8988T (cell line): ENCODE data around the gene SMC5.
"Not testable (repeated sequence)": the region's sequence is repeated elsewhere in the genome, so short reads cannot be mapped to it uniquely, and the experiment has no call there.

Experiments
- DNase-seq: peaks from one replicate; pipeline ENCODE4 v3.0.0; 2011

Gene SMC5

GRCh38 chr9:70258692-70259511 lies at the start of gene SMC5:
Gene SMC5 (plus strand): TSS chr9:70258978. CDS start chr9:70259079, 101 bp downstream.
- DNase-seq: peak; percentile 53

- DNase-seq: no peak
Observed at GRCh38 chr9:70217029-70217428, 41.7 kb upstream of the SMC5 start.

GRCh38 chr9:70218767-70219166 lies 40.0 kb upstream of the SMC5 start:
- DNase-seq: no peak

DNA sequence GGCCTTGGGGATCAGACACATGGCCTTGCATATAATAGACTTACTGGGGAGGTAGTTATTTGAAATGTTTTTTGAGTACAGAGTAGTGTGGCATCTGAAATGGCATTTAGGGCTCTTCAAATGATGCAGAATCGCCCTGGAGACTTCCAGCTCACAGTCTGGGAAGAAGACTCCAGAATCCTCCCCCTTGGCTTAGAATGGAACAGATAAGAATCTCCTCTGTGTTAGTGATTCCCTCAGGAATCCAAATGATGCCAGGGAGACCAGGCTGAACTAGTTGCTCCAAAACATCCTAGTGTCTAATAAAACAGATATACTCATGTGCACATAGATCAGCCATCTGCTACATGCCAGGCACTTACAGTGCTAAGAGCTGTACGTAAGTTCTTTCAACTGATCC lies 38.6 kb upstream of the SMC5 start:
- no peak for DNase-seq

GRCh38 chr9:70222354-70222753 lies 36.4 kb upstream of the SMC5 start:
- no peak for DNase-seq

- DNase-seq: no peak
Observed at GRCh38 chr9:70228118-70228517, 30.7 kb upstream of the SMC5 start.

DNA sequence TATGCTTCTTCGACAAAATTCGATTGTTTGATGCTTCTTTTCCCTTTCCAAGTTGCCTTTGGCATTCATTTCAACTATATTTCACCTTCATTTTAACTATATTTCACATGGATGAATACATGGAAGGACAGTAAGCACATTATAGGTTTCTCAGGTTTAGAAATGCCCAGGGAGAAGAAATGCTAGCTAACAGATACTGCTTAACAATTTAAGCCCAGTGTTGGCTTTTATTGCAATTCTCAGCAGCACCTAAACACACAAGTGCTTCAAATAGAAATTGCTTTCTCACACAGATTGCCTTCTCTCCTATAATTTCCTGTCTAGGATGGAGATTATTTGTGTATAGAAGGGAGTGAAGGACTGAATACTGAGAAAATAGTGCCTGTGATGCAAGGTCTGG lies 30.2 kb upstream of the SMC5 start:
- DNase-seq: no peak

- no peak for DNase-seq
Observed at GRCh38 chr9:70229026-70229425, 29.8 kb upstream of the SMC5 start.

GRCh38 chr9:70229579-70229978 lies 29.2 kb upstream of the SMC5 start:
- DNase-seq: no peak

DNA sequence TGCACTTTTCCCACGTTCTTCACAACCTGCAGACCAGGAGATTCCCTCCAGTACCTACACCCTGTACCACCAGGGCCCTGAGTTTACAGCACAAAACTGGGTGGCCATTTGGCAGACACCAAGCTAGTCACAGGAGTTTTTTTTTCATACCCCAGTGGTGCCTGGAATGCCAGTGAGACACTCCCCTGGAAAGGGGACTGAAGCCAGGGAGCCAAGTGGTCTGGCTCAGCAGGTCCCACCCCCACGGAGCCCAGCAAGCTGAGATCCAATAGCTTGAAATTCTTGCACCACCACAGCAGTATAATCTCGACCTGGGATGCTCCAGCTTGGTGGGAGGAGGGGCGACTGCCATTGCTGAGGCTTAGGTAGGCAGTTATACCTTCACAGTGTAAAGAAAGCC lies 26.3 kb upstream of the SMC5 start:
- no peak for DNase-seq

GRCh38 chr9:70234208-70234607 lies 24.6 kb upstream of the SMC5 start:
- not testable (repeated sequence) for DNase-seq

DNA sequence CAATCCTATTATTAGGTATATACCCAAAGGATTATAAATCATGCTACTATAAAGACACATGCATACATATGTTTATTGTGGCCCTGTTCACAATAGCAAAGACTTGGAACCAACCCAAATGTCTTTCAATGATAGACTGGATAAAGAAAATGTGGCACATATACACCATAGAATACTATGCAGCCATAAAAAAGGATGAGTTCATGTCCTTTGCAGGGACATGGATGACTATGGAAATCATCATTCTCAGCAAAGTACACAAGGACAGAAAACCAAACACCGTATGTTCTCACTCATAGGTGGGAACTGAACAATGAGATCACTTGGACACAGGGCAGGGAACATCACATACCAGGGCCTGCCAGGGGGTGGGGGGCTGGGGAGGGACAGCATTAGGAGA lies 12.8 kb upstream of the SMC5 start:
- not testable (repeated sequence) for DNase-seq

GRCh38 chr9:70250221-70250620 lies 8.6 kb upstream of the SMC5 start:
- no peak for DNase-seq

DNA sequence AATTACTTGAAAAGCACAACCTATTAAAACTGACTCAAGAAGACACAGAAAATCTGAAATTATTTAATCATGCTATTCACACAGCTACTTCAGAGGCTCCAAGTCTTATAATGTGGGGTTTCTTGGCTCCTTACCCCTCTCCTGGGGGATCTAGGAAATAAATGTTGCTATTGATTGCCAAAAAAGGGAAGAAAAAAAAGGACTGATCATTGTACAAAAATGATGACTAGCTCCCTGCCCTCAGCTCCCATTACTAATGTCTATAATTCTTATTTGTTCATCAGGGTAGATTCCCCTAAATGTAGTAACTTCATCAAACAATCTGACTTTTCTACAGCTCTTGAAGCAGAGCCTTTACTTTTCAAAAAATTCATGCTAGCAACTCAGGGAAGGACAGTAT lies 3.3 kb upstream of the SMC5 start:
- DNase-seq: no peak

DNA sequence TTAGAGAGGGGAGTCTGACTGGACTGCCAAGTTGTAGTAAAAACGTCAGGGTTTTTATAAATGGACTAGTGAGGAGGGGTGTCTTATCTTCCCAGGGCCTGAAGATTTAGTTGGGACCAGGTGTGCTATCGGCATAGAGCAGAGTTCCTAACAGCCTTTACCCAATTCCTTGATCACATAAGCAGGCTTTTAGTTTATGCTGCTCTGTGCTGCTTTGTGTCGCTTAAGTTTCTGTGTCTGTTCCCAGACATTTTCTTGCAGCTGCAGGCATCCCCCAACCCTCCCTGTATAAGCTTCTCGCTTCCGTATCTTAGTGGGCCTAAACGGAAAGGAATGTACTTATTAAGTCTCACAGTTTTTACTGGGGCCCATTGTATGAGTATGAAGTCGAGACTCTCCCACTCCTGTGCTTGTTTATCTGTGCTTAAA lies 2.6 kb upstream of the SMC5 start:
- DNase-seq: no peak

DNA sequence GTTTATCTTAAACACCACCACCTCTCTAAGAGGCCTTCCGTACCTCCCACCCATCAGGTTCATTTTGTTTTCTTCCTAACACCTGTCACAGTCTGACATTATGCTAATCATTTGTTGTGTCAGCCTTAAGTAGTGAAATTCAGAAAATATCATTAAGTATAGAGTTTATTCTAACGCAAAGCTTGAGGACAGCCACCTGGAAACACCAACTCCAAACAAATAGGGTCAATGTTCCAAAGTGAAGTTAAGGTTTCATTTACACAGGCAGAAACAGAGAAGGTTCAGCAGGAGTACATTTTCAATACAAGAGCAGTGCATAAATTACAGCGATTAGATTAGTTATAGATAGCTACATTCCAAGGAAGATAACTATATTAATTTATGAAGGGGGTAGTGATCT lies 1.3 kb upstream of the SMC5 start:
- DNase-seq: no peak

DNA sequence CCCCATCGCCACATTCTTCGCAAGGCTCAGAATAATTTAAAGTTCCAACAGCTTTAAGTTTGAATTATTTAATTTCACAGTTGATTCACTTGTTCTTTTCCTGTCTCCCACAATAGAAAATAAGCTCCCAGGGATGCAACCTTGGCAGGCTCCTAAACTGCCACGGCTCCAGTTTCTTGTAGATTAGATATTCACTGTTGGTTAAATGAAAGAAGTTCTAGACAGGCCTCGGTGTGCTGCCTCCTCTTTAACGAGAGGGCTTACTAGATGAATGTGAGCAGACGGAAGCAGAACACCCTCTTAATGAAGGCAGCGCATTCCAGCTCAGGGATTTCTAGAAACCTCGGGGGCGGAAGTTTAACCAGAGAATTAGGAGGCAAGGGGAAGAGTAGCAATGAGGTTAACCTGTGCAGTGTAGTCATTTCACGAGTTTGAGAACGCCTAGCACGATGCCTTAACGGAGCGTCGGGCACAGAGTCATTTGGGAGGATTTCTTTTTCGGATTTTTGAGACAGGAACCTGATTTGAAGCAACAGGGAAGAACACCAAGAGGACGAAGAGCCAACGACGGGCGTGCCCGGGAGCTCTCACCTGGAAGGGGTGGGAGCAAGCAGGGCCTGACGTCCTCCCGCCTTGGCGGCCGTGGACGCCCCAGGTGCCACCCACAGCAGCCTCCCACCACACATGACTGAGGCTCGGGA lies 637 bp upstream of the SMC5 start:
- peak; percentile 19 for DNase-seq

GRCh38 chr9:70259512-70259802 lies 679 bp downstream of the SMC5 start:
- DNase-seq: no peak

GRCh38 chr9:70260007-70260443 lies 1.2 kb downstream of the SMC5 start:
- DNase-seq: no peak

- DNase-seq: no peak
Observed at GRCh38 chr9:70260606-70261005, 1.8 kb downstream of the SMC5 start.

- DNase-seq: no peak
Observed at GRCh38 chr9:70261131-70261870, 2.5 kb downstream of the SMC5 start.

GRCh38 chr9:70262366-70262765 lies 3.6 kb downstream of the SMC5 start:
- DNase-seq: no peak

- no peak for DNase-seq
Observed at GRCh38 chr9:70262948-70263347, 4.2 kb downstream of the SMC5 start.

DNA sequence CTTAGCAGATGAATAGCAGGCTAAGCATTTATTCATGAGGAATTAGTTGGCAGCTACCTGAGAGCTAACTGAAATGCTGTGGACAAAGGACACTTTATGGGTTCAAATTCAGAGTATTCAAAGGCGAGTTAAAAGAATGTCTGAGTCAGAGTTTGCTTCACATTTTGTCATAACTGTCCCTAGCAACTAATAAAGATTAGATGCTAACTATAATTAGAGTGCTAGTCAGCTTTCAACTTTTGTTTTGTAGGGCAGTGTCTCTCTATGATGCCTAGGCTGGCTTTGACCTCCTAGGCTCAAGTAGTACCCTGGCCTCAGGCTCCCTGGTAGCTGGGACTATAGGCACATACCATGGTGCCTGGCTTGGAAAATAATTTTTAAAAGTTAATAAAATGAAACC lies 4.6 kb downstream of the SMC5 start:
- DNase-seq: no peak
